ENCODE results near the gene SLIT3. TPM values are rescaled to one million over a fixed set of nuclear protein-coding genes. Genes with fewer than 3 reads are reported as not detected.

SLIT3 gene
- total and polyA plus RNA-seq, 2 donors = 64.7 to 109 TPM

DNA sequence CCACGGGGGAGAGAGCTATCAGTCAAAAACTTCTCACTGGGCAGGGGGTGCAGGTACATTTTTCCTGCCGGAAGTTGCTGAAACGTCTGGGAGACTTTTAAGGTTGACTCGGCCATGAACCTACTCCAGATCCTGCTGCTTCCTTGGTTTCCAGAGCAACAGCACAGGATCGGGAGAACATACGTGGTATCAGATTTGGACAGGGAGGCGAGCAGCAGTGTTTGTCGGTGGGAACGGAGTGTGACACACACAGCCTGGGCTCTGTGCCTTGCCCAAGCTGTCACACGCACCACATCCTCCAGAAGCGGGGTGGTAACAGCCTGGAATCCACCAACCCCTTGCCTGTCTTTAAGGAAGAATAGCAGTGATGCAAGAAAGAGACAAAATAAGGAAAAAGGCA is 276.5 kb downstream of the SLIT3 start:
- WGBS = 88% methylated on average over 11 of the region's 11 CpGs
- no peaks in the 10 kb centered on the region for H3K4me1 ChIP-seq (ENCODE audit: insufficient read depth)
- no peaks in the 10 kb centered on the region for H3K36me3 ChIP-seq (ENCODE audit: insufficient read depth)
- DNase-seq (ENCODE audit: extremely low spot score) = no peak
- H3K4me3 ChIP-seq (ENCODE audit: low read depth, low read length) = no peak overlapping the region
- no peak overlapping the region for H3K27ac ChIP-seq (ENCODE audit: low read depth)

DNA sequence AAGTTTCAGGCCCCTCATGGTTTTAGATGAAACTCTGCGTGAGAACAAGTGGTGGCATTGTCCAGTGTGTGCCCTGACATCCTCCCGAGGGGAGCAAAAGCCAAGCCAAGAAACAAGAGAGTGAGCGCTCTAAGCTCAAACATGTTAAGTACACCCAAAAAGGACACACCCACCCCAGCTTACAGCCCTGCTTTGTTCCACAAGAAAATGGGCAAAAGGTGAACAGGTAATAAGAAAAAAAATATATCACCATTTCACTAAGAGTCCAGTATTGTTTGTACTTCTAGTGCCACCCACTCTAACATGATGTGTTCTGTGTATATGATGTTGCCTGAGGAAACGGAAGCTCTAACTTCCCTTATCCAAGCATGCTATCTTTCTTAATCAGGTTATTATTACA is 278.2 kb downstream of the SLIT3 start:
- DNase-seq (ENCODE audit: extremely low spot score) = no peak
- H3K27ac ChIP-seq (ENCODE audit: low read depth) = no peak overlapping the region
- H3K4me3 ChIP-seq (ENCODE audit: low read depth, low read length) = no peak overlapping the region
- 88% methylated on average over 4 of the region's 4 CpGs for WGBS
- no peaks in the 10 kb centered on the region for H3K4me1 ChIP-seq (ENCODE audit: insufficient read depth)
- no peaks in the 10 kb centered on the region for H3K36me3 ChIP-seq (ENCODE audit: insufficient read depth)

GRCh38 chr5:169020102-169020501 is 280.8 kb downstream of the SLIT3 start:
- no peak for DNase-seq (ENCODE audit: extremely low spot score)
- Histone ChIP-seq H3K4me3 (ENCODE audit: low read depth, low read length) (no peak overlapping the region), H3K4me1 (ENCODE audit: insufficient read depth) (no peaks in the 10 kb centered on the region), H3K36me3 (ENCODE audit: insufficient read depth) (no peaks in the 10 kb centered on the region), H3K27ac (ENCODE audit: low read depth) (no peak overlapping the region)
- 62% methylated on average over 2 of the region's 2 CpGs for WGBS

GRCh38 chr5:169018925-169019324 is 282.0 kb downstream of the SLIT3 start:
- no peak for DNase-seq (ENCODE audit: extremely low spot score)
- 82% methylated on average over 6 of the region's 6 CpGs for WGBS
- H3K4me1 ChIP-seq (ENCODE audit: insufficient read depth) = no peaks in the 10 kb centered on the region

GRCh38 chr5:169015991-169016390 is 284.9 kb downstream of the SLIT3 start:
- WGBS = 49% methylated on average over 5 of the region's 5 CpGs
- H3K4me3 ChIP-seq (ENCODE audit: low read depth, low read length) = no peak overlapping the region
- no peaks in the 10 kb centered on the region for H3K4me1 ChIP-seq (ENCODE audit: insufficient read depth)
- no peak for DNase-seq (ENCODE audit: extremely low spot score)
- no peaks in the 10 kb centered on the region for H3K36me3 ChIP-seq (ENCODE audit: insufficient read depth)
- H3K27ac ChIP-seq (ENCODE audit: low read depth) = no peak overlapping the region

More at GRCh38 chr5:169018925-169019324, 282.0 kb downstream of the SLIT3 start:
- Histone ChIP-seq H3K4me3 (ENCODE audit: low read depth, low read length) (no peak overlapping the region), H3K36me3 (ENCODE audit: insufficient read depth) (no peaks in the 10 kb centered on the region), H3K27ac (ENCODE audit: low read depth) (no peak overlapping the region)

GRCh38 chr5:169013846-169014245 is 287.1 kb downstream of the SLIT3 start:
- no peak for DNase-seq (ENCODE audit: extremely low spot score)
- H3K27ac ChIP-seq (ENCODE audit: low read depth) = no peak overlapping the region
- no peak overlapping the region for H3K4me3 ChIP-seq (ENCODE audit: low read depth, low read length)
- H3K36me3 ChIP-seq (ENCODE audit: insufficient read depth) = no peaks in the 10 kb centered on the region
- WGBS = 62% methylated on average over 1 of the region's 1 CpG
- H3K4me1 ChIP-seq (ENCODE audit: insufficient read depth) = no peaks in the 10 kb centered on the region

GRCh38 chr5:169013208-169013728 is 287.7 kb downstream of the SLIT3 start:
- no peaks in the 10 kb centered on the region for H3K36me3 ChIP-seq (ENCODE audit: insufficient read depth)
- DNase-seq (ENCODE audit: extremely low spot score) = no peak
- no peak overlapping the region for H3K27ac ChIP-seq (ENCODE audit: low read depth)
- no peaks in the 10 kb centered on the region for H3K4me1 ChIP-seq (ENCODE audit: insufficient read depth)
- no peak overlapping the region for H3K4me3 ChIP-seq (ENCODE audit: low read depth, low read length)
- WGBS = 89% methylated on average over 12 of the region's 12 CpGs

- 37% methylated on average over 4 of the region's 4 CpGs for WGBS
- Histone ChIP-seq H3K36me3 (ENCODE audit: insufficient read depth) (no peaks in the 10 kb centered on the region), H3K27ac (ENCODE audit: low read depth) (no peak overlapping the region), H3K4me3 (ENCODE audit: low read depth, low read length) (no peak overlapping the region), H3K4me1 (ENCODE audit: insufficient read depth) (no peaks in the 10 kb centered on the region)
- DNase-seq (ENCODE audit: extremely low spot score) = no peak
Observed at GRCh38 chr5:169012450-169012849, 288.5 kb downstream of the SLIT3 start.

DNA sequence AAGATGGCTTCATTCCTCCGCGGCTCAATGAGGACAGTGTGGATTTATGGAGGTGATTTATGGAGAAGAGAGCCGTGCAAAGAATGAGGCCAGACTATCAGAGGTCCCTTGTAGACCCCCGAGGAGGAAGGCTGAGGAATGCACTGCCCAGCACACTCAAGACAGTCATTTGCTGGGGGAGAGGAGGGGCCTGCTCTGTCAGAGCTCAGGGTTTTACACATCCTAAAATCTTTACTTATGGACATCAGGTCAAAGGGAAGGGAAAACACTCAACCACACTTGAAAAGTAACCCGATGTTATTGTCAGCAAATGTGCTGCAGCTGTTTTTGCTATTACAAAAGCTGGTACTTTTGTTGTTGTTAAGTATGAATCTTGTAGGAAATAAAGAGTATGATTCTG is 289.5 kb downstream of the SLIT3 start:
- no peak for DNase-seq (ENCODE audit: extremely low spot score)
- H3K4me1 ChIP-seq (ENCODE audit: insufficient read depth) = no peaks in the 10 kb centered on the region
- WGBS = 61% methylated on average over 5 of the region's 5 CpGs
- no peak overlapping the region for H3K27ac ChIP-seq (ENCODE audit: low read depth)
- no peak overlapping the region for H3K4me3 ChIP-seq (ENCODE audit: low read depth, low read length)
- H3K36me3 ChIP-seq (ENCODE audit: insufficient read depth) = no peaks in the 10 kb centered on the region

GRCh38 chr5:169011009-169011408 is 289.9 kb downstream of the SLIT3 start:
- Histone ChIP-seq H3K4me3 (ENCODE audit: low read depth, low read length) (no peak overlapping the region), H3K27ac (ENCODE audit: low read depth) (no peak overlapping the region), H3K4me1 (ENCODE audit: insufficient read depth) (no peaks in the 10 kb centered on the region), H3K36me3 (ENCODE audit: insufficient read depth) (no peaks in the 10 kb centered on the region)
- DNase-seq (ENCODE audit: extremely low spot score) = no peak
- WGBS = 67% methylated on average over 4 of the region's 4 CpGs

GRCh38 chr5:169009123-169009522 is 291.8 kb downstream of the SLIT3 start:
- H3K27ac ChIP-seq (ENCODE audit: low read depth) = no peak overlapping the region
- no peak overlapping the region for H3K4me3 ChIP-seq (ENCODE audit: low read depth, low read length)
- H3K4me1 ChIP-seq (ENCODE audit: insufficient read depth) = no peaks in the 10 kb centered on the region
- 60% methylated on average over 5 of the region's 5 CpGs for WGBS
- no peaks in the 10 kb centered on the region for H3K36me3 ChIP-seq (ENCODE audit: insufficient read depth)
- no peak for DNase-seq (ENCODE audit: extremely low spot score)

- Histone ChIP-seq H3K36me3 (ENCODE audit: insufficient read depth) (no peaks in the 10 kb centered on the region), H3K27ac (ENCODE audit: low read depth) (no peak overlapping the region), H3K4me3 (ENCODE audit: low read depth, low read length) (no peak overlapping the region), H3K4me1 (ENCODE audit: insufficient read depth) (no peaks in the 10 kb centered on the region)
- WGBS = 89% methylated on average over 8 of the region's 8 CpGs
- DNase-seq (ENCODE audit: extremely low spot score) = no peak
Observed at GRCh38 chr5:169006842-169007790, 293.8 kb downstream of the SLIT3 start.

GRCh38 chr5:169004551-169004950 is 296.4 kb downstream of the SLIT3 start:
- Histone ChIP-seq H3K4me3 (ENCODE audit: low read depth, low read length) (no peak overlapping the region), H3K4me1 (ENCODE audit: insufficient read depth) (no peaks in the 10 kb centered on the region), H3K36me3 (ENCODE audit: insufficient read depth) (no peaks in the 10 kb centered on the region), H3K27ac (ENCODE audit: low read depth) (no peak overlapping the region)
- no peak for DNase-seq (ENCODE audit: extremely low spot score)
- 39% methylated on average over 4 of the region's 4 CpGs for WGBS

All from urinary bladder (tissue), 4 donors.